ENCODE results near the gene NLK.
A peak's percentile ranks its signal among the peaks of the same experiment; 100 is the strongest.

NLK gene

GRCh38 chr17:28041068-28041843, 1.2 kb upstream of the NLK start:
- DNase-seq = peak; percentile 100

GRCh38 chr17:28041844-28042656, 427 bp upstream of the NLK start:
- DNase-seq = no peak

GRCh38 chr17:28042721-28043291, 329 bp downstream of the NLK start:
- DNase-seq = no peak

- no peak for DNase-seq
These were observed 819 bp downstream of the NLK start for GRCh38 chr17:28043296-28043695.

- DNase-seq = no peak
These were observed 1.3 kb downstream of the NLK start for GRCh38 chr17:28043741-28044140.

GRCh38 chr17:28045304-28045703, 2.8 kb downstream of the NLK start:
- DNase-seq = no peak

- DNase-seq = no peak
These were observed 3.8 kb downstream of the NLK start for GRCh38 chr17:28046034-28046825.

GRCh38 chr17:28047806-28048205, 5.3 kb downstream of the NLK start:
- DNase-seq = no peak

GRCh38 chr17:28049071-28049470, 6.6 kb downstream of the NLK start:
- no peak for DNase-seq

- DNase-seq = no peak
These were observed 10.7 kb downstream of the NLK start for GRCh38 chr17:28053044-28053670.

GRCh38 chr17:28053725-28054124, 11.2 kb downstream of the NLK start:
- DNase-seq = no peak

GRCh38 chr17:28055546-28056275, 13.2 kb downstream of the NLK start:
- no peak for DNase-seq

GRCh38 chr17:28056276-28056620, 13.8 kb downstream of the NLK start:
- DNase-seq = no peak

- DNase-seq = no peak
These were observed 15.3 kb downstream of the NLK start for GRCh38 chr17:28057731-28058246.

- DNase-seq = no peak
These were observed 17.2 kb downstream of the NLK start for GRCh38 chr17:28059675-28060074.

GRCh38 chr17:28065706-28066105, 23.2 kb downstream of the NLK start:
- DNase-seq = no peak

GRCh38 chr17:28069061-28069460, 26.6 kb downstream of the NLK start:
- DNase-seq = no peak

GRCh38 chr17:28071179-28071578, 28.7 kb downstream of the NLK start:
- DNase-seq = no peak

- no peak for DNase-seq
These were observed 29.6 kb downstream of the NLK start for GRCh38 chr17:28071891-28072606.

GRCh38 chr17:28072936-28073533, 30.6 kb downstream of the NLK start:
- no peak for DNase-seq

- DNase-seq = no peak
These were observed 31.5 kb downstream of the NLK start for GRCh38 chr17:28074010-28074409.

All from NCI-H2171 treated with DMSO at 0.1 percent for 48 hours (cell line).